C4-2B (cell line): ENCODE results near the gene CADM1.

Source experiments
- H3K27ac ChIP-seq: fragments of 450-650 bp; 2 replicates; pipeline ENCODE4 v1.5.1; 2017
- ZFX ChIP-seq: fragments of 450-650 bp; IDR thresholded peaks from 2 replicates; pipeline ENCODE4 v1.6.1; 2017
- TF ChIP-seq, protein P1 (sequence below): fragments of 450-650 bp; conservative IDR thresholded peaks from 2 replicates; pipeline ENCODE4 v1.5.1; 2017; ENCODE audit warnings: mild to moderate bottlenecking

CADM1 gene

DNA sequence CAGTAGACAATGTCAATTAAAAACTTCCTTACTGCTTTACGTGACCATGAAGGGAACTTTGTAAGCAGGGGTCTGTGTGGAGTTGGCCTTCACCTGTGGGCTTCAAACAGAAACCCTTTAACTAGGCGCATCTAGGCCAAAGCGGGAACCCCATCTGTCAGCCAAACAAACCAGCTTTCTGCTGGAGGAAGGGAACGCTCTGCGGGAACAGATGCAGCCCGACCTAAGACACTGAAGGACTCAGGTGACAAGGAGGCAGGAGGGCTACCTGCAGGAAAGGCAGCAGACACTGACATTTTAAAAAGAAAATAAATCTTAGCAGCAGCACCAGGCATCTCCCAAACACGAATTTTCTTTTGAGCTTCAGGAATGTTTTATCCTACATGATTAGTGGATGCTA lies 78.4 kb downstream of the CADM1 start:
- H3K27ac ChIP-seq = no peak overlapping the region

DNA sequence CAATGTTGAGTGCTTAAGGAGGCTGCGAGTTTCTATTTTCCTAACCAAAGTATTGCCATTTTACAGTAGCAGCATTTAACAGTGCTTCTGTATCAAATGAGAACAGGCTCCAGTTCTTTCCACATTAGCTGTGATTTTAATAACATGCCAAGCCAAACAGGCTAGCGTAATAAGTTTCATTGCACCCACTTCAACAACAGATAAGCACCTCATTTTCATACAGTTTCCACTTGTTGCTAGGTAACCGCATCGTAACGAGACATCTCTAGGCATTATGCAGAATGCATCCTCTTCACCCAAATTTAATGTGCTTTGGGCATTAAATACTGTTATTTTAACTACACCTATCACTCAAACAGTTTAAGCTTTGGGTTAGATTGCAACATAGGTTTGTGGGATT lies 79.0 kb downstream of the CADM1 start:
- TF ChIP-seq ZFX = no peak
- TF ChIP-seq, protein P1, sequence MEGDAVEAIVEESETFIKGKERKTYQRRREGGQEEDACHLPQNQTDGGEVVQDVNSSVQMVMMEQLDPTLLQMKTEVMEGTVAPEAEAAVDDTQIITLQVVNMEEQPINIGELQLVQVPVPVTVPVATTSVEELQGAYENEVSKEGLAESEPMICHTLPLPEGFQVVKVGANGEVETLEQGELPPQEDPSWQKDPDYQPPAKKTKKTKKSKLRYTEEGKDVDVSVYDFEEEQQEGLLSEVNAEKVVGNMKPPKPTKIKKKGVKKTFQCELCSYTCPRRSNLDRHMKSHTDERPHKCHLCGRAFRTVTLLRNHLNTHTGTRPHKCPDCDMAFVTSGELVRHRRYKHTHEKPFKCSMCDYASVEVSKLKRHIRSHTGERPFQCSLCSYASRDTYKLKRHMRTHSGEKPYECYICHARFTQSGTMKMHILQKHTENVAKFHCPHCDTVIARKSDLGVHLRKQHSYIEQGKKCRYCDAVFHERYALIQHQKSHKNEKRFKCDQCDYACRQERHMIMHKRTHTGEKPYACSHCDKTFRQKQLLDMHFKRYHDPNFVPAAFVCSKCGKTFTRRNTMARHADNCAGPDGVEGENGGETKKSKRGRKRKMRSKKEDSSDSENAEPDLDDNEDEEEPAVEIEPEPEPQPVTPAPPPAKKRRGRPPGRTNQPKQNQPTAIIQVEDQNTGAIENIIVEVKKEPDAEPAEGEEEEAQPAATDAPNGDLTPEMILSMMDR = no peak

More for the DNA sequence above, 78.4 kb downstream of the CADM1 start:
- TF ChIP-seq, protein P1 = no peak
- no peak for TF ChIP-seq ZFX

DNA sequence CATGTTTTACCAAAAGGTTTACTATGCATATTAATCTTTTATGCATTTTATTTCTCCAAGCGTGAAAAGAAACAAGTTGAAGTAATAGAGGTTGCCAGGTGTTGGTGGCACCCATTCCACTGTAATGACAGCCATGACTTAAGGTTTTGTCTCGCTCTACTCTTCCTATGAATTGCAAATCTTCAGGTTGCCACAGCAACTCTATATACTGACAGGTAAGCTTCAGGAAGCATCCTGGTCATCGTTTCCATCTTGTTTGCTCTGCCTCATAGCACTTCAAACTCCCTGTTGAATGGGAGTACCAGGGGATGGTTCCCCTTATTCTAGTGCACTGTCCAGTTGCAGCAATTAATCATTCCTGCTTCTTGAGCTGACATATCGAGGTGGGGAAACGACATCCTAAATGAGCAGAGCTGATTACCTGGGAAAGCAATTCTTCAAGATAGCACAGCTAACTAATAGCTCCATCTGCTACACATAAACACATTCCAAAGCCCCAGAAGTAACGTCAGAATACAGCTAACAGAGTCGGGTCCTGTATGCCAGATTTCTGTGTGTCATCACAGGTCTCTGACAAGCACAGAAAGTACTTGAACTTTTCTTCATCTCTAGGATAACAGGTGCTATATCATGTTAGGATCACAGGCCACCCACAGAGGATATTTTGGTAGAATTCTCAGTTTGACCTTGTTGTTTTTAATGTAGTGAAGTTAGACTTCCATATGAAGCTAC lies 80.3 kb downstream of the CADM1 start:
- TF ChIP-seq, protein P1 = no peak
- no peak for TF ChIP-seq ZFX
- no peak overlapping the region for H3K27ac ChIP-seq

More for the DNA sequence above, 79.0 kb downstream of the CADM1 start:
- H3K27ac ChIP-seq = no peak overlapping the region

DNA sequence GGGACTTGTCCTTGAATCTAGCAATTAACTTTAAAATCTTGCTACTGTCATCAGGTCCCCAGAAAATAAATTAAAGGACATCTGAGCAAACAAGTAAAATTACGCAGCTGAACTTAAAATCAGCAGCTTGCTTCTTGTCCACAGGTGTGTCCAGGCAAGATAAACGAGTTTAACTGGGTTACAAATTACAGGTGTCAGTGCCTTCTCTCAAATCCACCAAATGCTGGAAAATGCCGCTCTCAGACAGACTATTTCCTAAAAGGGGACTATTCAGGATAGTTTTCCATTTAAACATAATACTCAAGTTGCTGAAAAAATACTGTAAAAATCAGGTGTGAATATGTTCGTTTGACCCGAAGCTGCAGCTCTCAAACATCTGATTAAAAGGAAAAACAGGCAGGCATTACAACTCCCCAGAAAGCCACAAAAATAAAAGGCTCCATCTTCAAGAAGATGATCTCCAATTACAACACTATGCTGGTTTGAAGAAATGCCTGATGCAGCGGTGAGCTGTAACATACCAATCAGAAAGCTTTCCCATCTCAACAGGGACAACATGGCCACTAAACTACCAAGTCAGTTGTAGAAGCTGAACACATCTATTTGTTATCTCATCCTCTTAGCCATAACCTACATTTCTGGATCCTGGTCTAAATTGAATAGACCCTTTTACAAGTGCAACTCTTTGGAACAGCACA lies 82.1 kb downstream of the CADM1 start:
- H3K27ac ChIP-seq = no peak overlapping the region
- TF ChIP-seq, protein P1 = no peak
- no peak for TF ChIP-seq ZFX

DNA sequence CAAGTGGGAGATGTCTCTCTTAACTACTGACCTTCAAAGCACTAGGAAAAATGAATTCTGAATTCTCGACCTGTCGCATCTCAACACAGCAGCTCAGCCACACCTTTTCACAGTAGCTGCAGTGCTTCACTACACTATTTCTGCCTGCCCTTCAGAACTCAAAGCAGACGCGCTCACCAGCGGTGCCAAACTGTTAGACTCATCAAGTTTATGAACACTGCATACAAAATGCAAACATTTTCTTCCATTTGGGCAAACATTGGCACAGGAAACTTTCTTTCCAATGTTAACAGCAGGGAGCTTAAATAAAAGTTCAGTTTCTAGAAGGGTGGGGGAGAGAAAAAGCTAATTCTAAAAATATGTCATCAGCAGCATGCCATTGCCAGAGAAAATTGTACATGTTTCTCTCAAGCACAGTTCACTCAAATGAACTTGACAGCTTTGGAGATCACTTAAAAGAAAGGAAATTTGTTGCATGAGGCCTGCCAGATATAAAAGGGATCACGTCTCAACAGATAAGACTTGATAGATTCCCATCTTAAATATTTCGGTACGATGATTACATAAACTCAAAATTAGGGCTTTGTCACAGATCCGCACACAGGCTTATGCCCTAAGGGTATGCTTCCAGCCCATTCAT lies 82.7 kb downstream of the CADM1 start:
- H3K27ac ChIP-seq = no peak overlapping the region
- TF ChIP-seq ZFX = no peak
- TF ChIP-seq, protein P1 = no peak

DNA sequence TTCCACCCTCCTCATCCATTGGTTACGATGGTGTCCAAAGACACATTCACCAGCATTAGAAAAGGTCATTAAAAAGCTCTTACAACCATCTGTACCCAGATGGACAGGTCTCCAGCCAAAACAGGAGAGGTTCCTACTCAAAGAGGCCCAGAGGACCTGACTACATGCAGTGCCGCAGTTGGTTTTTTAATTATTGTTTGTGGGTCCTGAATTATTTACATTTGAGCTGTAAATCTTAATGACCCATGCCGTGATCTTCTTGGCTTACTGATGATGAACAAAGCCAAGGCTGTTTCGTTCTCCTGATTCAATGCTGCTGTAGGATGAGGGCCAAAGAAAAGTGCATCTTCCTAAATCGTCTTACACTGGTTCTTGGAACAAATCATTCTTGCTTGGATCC lies 83.7 kb downstream of the CADM1 start:
- H3K27ac ChIP-seq = no peak overlapping the region
- TF ChIP-seq, protein P1 = no peak
- no peak for TF ChIP-seq ZFX

DNA sequence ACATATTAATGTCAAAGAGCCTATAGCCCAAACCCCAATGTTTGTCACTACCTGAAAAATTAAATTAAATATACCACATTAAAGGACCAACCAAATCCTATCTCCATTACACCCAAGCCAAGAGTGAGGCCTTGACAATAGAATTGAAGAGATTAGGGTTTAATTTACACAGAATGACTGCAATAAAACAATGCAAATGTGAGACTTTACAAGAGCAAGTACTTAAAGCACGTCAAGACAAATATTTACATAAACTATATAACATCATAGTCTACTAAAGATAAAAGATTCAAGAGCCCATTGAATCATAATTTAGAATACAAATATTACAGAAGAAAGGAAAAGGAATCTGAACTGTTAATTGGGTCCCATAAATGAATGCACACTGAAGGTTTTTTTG lies 85.6 kb downstream of the CADM1 start:
- no peak overlapping the region for H3K27ac ChIP-seq
- no peak for TF ChIP-seq ZFX
- TF ChIP-seq, protein P1 = no peak
